ENCODE results near the gene ACACB. TPM values are rescaled to one million over a fixed set of nuclear protein-coding genes. Genes with fewer than 3 reads are reported as not detected.

Gene ACACB
- total RNA-seq, 2 donors from 2014 or later: 3.4 to 11.1 TPM

DNA sequence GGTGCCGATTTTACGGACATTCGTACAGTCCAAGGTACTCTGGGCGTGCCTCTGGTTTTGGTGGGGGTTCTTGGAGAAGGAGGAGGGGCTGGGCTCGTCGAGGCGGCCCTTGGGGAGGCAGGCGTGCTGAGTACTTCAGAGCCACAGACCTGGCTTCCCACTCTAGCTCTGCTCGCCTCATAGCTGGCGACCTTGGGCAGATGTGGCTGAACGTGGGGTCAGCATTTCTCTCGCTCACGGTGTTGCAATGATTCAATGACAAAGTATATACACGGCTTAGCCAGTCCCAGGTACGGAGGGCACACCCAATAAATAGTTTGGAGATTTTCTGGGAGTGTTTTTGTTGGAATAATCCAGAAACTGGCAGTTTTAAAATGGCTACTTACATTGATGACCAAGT, 117.6 kb downstream of the ACACB start:
- no peaks in the 10 kb centered on the region for H3K36me3 Mint-ChIP-seq
- DNase-seq (ENCODE audit: low spot score) (no peak), ATAC-seq (no peak)
- H3K4me3 Mint-ChIP-seq: no peak overlapping the region
- H3K27me3 Mint-ChIP-seq: no peaks in the 10 kb centered on the region
- H3K9me3 Mint-ChIP-seq: no peaks in the 10 kb centered on the region
- no peaks in the 10 kb centered on the region for H3K4me1 Mint-ChIP-seq (ENCODE audit: low read depth in 2 of 2)
- no peak overlapping the region for H3K27ac Mint-ChIP-seq

DNA sequence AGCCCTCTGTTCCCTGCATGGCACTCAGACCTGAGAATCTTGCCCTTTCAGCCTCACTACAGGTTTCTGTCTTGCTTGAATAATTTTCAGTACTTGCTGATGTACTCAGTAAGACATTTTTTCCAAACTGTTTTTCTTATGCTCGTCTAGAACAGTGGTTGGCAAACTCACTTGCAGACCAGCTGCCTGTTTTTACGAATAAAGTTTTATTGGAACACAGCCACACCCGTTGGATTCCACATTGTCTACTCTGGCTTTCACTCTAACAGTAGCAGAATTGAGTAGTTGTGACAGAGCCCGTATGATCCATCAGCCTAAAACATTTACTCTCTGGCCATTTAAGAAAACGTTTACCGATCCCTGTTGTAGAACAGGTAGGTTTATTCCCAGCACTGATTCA, 119.9 kb downstream of the ACACB start:
- no peaks in the 10 kb centered on the region for H3K36me3 Mint-ChIP-seq

DNA sequence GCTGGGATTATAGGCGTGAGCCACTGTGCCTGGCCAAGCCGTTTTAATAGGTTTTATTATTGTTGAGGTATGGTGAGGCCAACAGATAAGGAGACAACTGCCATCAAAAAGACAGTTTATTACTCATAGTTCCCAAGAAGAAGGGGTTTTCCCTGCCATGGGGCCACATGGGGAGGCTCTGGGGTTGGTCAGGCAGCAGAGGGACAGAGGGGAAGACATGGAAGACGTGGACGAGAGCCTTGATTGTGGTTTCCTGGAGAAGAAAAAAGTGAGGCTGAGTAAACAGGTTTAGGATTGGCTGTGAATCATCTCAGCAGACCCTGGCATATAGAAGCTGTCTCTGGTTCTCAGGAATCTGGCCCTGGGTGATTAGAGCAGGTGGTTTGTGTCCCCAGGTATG, 122.8 kb downstream of the ACACB start:
- no peaks in the 10 kb centered on the region for H3K27me3 Mint-ChIP-seq
- H3K4me1 Mint-ChIP-seq (ENCODE audit: low read depth in 2 of 2): no peaks in the 10 kb centered on the region
- no peak overlapping the region for H3K27ac Mint-ChIP-seq
- no peak for DNase-seq (ENCODE audit: low spot score)
- H3K9me3 Mint-ChIP-seq: no peaks in the 10 kb centered on the region
- ATAC-seq: no peak
- no peak overlapping the region for H3K4me3 Mint-ChIP-seq
- H3K36me3 Mint-ChIP-seq: no peaks in the 10 kb centered on the region

More for the DNA sequence above, 119.9 kb downstream of the ACACB start:
- no peaks in the 10 kb centered on the region for H3K9me3 Mint-ChIP-seq
- no peak for ATAC-seq
- no peak for DNase-seq (ENCODE audit: low spot score)
- H3K4me1 Mint-ChIP-seq (ENCODE audit: low read depth in 2 of 2): no peaks in the 10 kb centered on the region
- no peak overlapping the region for H3K27ac Mint-ChIP-seq
- no peak overlapping the region for H3K4me3 Mint-ChIP-seq
- H3K27me3 Mint-ChIP-seq: no peaks in the 10 kb centered on the region

DNA sequence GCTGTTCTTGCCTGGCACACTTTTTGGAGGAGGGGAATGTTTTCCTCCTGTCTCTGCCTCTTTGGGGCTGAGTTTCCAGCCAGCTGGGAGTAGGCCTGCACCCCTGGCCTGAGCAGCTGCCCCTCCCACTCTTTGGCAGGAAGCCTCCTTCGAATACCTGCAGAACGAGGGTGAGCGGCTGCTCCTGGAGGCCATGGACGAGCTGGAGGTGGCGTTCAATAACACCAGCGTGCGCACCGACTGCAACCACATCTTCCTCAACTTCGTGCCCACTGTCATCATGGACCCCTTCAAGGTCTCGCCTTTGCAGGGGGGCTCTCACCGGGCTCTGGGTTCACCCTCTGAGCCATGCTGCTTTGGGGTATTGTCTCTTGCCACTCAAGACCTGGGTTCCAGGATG, 123.3 kb downstream of the ACACB start:
- Mint-ChIP-seq H3K27me3 (no peaks in the 10 kb centered on the region), H3K36me3 (no peaks in the 10 kb centered on the region), H3K9me3 (no peaks in the 10 kb centered on the region), H3K4me3 (no peak overlapping the region), H3K4me1 (ENCODE audit: low read depth in 2 of 2) (no peaks in the 10 kb centered on the region), H3K27ac (no peak overlapping the region)
- no peak for ATAC-seq
- no peak for DNase-seq (ENCODE audit: low spot score)

DNA sequence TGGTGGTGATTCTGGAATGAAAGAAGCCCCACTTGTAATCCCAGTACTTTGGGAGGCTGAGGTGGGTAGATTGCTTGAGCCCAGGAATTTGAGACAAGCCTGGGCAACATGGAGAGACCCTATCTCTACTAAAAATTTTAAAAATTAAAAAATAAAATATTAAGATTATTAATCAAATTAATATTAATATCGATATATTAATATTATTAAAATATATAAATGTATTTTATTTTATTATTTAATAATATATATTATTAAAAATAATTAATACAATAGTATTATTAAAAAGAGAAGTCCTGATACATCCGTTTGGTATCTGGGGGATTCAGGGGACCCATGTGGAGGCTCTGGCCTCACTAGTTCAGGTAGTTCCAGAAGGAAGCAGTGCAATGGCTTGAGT, 124.0 kb downstream of the ACACB start:
- DNase-seq (ENCODE audit: low spot score) (no peak), ATAC-seq (no peak)
- H3K9me3 Mint-ChIP-seq: no peaks in the 10 kb centered on the region
- H3K36me3 Mint-ChIP-seq: no peaks in the 10 kb centered on the region
- H3K27me3 Mint-ChIP-seq: no peaks in the 10 kb centered on the region
- no peak overlapping the region for H3K27ac Mint-ChIP-seq
- H3K4me3 Mint-ChIP-seq: no peak overlapping the region
- no peaks in the 10 kb centered on the region for H3K4me1 Mint-ChIP-seq (ENCODE audit: low read depth in 2 of 2)

DNA sequence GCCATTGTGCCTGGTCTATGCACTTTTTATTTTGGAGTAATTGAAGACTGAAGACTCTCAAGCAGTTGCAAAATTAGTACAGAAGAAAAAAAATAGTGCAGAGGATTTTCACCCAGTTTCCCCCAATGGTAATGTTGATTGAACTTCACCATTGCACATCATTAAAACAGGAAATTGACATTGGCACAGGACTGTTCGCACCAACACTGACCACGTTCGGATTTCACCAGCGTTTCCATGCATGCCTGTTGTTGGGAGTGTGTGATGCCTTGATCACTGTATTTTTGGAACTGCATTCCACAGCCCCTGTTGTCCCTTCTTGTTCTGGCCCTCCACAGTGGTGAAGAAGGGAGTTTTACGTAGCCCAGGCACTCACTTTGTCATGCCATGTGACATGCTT, 125.5 kb downstream of the ACACB start:
- Mint-ChIP-seq H3K9me3 (no peaks in the 10 kb centered on the region), H3K27ac (no peak overlapping the region), H3K4me3 (no peak overlapping the region), H3K36me3 (no peaks in the 10 kb centered on the region), H3K4me1 (ENCODE audit: low read depth in 2 of 2) (no peaks in the 10 kb centered on the region), H3K27me3 (no peaks in the 10 kb centered on the region)
- no peak for DNase-seq (ENCODE audit: low spot score)
- ATAC-seq: no peak

DNA sequence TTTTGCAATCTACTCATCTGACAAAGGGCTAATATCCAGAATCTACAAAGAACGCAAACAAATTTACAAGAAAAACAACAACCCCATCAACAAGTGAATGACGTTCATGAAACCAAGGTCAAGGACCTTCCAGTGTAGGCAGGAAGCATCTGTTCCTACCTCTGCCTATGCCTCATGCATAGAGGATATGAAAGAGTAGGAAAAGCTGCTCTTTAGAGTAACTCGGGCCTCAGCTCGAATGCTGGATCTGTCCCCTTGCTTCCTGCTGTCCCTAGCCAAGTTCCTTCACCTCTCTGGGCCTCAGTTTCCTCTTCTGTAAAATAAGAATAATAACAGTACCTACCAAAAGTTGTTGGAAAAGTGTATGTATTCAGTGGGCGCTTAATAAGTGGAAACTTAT, 127.7 kb downstream of the ACACB start:
- Mint-ChIP-seq H3K27me3 (peaks cover 0 to 2% of the 10 kb centered on the region in 2 donors), H3K9me3 (no peaks in the 10 kb centered on the region), H3K4me3 (no peak overlapping the region), H3K4me1 (ENCODE audit: low read depth in 2 of 2) (no peaks in the 10 kb centered on the region), H3K27ac (no peak overlapping the region), H3K36me3 (no peaks in the 10 kb centered on the region)
- DNase-seq (ENCODE audit: low spot score) (no peak), ATAC-seq (no peak)

DNA sequence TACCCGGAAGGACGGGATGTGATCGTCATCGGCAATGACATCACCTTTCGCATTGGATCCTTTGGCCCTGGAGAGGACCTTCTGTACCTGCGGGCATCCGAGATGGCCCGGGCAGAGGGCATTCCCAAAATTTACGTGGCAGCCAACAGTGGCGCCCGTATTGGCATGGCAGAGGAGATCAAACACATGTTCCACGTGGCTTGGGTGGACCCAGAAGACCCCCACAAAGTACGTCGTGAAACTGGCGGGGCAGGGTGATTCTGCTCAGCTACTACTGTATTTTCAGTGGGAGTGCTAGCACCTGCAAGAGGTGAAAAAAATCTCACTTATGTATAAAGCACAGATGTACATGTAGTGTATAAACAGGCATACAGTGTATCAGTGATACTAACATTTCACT, 129.8 kb downstream of the ACACB start:
- H3K36me3 Mint-ChIP-seq: no peaks in the 10 kb centered on the region
- DNase-seq (ENCODE audit: low spot score) (no peak), ATAC-seq (no peak)
- H3K4me1 Mint-ChIP-seq (ENCODE audit: low read depth in 2 of 2): peaks cover 0 to 8% of the 10 kb centered on the region in 2 donors
- peaks cover 0 to 3% of the 10 kb centered on the region in 2 donors for H3K27me3 Mint-ChIP-seq
- no peaks in the 10 kb centered on the region for H3K9me3 Mint-ChIP-seq
- H3K4me3 Mint-ChIP-seq: no peak overlapping the region
- H3K27ac Mint-ChIP-seq: no peak overlapping the region

DNA sequence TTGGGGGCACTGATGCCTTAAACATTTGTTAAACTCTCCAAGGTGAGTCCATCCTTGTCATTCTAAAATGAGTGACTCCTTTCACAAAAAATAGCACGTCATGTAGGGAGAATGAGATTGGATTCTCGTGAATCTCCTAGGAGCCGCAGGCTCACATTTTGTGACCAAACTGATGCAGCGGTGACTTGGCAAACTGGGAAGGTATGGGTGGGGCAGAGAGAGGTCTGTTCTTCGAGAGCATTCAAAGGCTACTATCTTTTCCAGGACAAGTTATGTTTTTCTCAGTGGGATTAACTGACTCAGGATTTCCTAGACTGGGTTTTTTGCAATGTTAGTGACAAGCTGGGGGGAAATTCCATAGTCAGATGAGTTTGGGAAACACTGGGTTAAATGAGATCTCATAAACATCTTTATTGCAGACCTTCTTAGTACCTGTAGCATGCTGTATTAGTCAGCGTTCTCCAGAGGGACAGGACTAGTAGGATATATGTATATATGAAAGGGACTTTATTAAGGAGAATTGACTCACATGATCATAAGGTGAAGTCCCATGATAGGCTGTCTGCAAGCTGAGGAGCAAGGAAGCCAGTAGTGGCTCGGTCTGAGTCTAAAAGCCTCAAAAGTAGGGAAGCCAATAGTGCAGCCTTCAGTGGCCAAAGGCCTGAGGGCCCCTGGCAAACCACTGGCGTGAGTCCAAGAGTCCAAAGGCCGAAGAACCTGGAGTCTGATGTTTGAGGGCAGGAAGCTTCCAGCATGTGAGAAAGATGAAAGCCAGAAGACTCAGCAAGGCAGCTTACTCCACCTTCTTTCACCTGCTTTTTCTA, 131.7 kb downstream of the ACACB start:
- H3K27me3 Mint-ChIP-seq: peaks cover 0 to 3% of the 10 kb centered on the region in 2 donors
- ATAC-seq: no peak

DNA sequence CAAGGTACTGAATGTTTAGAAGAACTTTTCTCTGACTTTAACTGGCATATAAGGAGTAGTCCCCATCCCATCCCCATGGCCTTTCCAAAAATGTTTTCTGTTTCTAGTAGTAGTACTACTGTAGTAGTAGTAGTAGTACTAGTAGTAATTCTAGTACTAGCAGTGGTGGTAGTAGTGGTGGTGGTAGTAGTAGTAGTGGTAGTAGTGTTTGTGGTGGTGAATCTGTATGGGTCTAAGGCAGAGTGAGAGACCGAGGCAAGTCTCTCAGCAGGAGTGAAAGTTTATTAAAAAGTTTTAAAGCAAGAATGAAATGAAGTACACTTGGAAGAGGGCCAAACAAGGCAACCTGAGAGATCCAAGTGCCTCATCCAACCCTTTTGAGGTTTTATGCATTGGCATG, 134.1 kb downstream of the ACACB start:
- H3K27ac Mint-ChIP-seq: no peak overlapping the region
- H3K4me1 Mint-ChIP-seq (ENCODE audit: low read depth in 2 of 2): peaks cover 0 to 8% of the 10 kb centered on the region in 2 donors
- H3K27me3 Mint-ChIP-seq: peaks cover 0 to 5% of the 10 kb centered on the region in 2 donors
- H3K9me3 Mint-ChIP-seq: peaks cover 12% of the 10 kb centered on the region
- H3K36me3 Mint-ChIP-seq: peaks cover 10% of the 10 kb centered on the region
- H3K4me3 Mint-ChIP-seq: no peak overlapping the region
- no peak for DNase-seq (ENCODE audit: low spot score)
- no peak for ATAC-seq

More for the DNA sequence above, 131.7 kb downstream of the ACACB start:
- no peaks in the 10 kb centered on the region for H3K9me3 Mint-ChIP-seq
- peaks cover 0 to 8% of the 10 kb centered on the region in 2 donors for H3K4me1 Mint-ChIP-seq (ENCODE audit: low read depth in 2 of 2)
- DNase-seq (ENCODE audit: low spot score): no peak
- no peaks in the 10 kb centered on the region for H3K36me3 Mint-ChIP-seq
- H3K4me3 Mint-ChIP-seq: no peak overlapping the region
- no peak overlapping the region for H3K27ac Mint-ChIP-seq

DNA sequence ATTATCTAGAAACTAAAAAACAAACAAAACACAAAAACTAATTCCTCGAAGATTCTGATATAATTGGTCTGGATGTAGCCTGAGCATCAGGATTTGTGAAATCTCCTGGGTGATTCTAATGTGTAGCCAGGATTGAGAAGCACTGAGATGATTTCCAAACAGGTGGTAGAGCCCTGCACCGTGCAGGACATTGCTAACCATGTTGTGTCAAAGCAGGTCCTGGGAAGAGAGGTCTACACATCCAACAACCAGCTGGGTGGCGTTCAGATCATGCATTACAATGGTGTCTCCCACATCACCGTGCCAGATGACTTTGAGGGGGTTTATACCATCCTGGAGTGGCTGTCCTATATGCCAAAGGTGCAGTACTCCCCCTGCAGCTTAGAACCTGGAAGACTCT, 136.4 kb downstream of the ACACB start:
- H3K36me3 Mint-ChIP-seq: peaks cover 10% of the 10 kb centered on the region
- H3K4me1 Mint-ChIP-seq (ENCODE audit: low read depth in 2 of 2): peaks cover 0 to 8% of the 10 kb centered on the region in 2 donors
- DNase-seq (ENCODE audit: low spot score) (no peak), ATAC-seq (no peak)
- H3K9me3 Mint-ChIP-seq: peaks cover 12% of the 10 kb centered on the region
- no peak overlapping the region for H3K27ac Mint-ChIP-seq
- no peak overlapping the region for H3K4me3 Mint-ChIP-seq
- H3K27me3 Mint-ChIP-seq: peaks cover 0 to 5% of the 10 kb centered on the region in 2 donors

DNA sequence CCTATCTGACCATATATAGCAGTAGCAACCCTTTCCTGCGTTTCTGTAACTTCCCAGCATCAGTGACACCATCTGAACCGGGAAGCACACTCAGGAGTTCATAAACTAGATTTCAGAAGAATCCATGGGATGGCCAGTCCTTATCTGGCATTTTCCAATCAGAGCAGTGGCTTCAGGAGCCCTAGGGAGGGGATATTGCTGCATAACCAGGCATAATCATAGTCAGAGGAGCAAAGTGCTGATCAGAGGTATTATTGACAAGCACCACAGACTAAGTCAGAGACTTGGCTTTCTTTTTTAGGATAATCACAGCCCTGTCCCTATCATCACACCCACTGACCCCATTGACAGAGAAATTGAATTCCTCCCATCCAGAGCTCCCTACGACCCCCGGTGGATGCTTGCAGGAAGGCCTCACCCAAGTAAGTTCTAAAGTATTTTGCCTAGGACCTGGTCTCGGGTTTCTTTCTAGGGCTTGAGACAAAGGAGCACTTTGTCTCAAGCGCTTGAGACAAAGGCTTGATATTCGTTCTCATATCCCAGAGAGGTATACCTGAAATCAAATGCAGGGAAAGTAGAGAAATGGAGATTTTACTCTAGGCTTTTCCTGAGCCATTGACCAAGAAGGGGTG, 137.6 kb downstream of the ACACB start:
- ATAC-seq (no peak), DNase-seq (ENCODE audit: low spot score) (no peak)
- H3K27ac Mint-ChIP-seq: no peak overlapping the region
- H3K36me3 Mint-ChIP-seq: peaks cover 10% of the 10 kb centered on the region
- H3K4me1 Mint-ChIP-seq (ENCODE audit: low read depth in 2 of 2): peaks cover 0 to 8% of the 10 kb centered on the region in 2 donors
- peaks cover 12% of the 10 kb centered on the region for H3K9me3 Mint-ChIP-seq
- no peak overlapping the region for H3K4me3 Mint-ChIP-seq
- H3K27me3 Mint-ChIP-seq: peaks cover 0 to 3% of the 10 kb centered on the region in 2 donors

DNA sequence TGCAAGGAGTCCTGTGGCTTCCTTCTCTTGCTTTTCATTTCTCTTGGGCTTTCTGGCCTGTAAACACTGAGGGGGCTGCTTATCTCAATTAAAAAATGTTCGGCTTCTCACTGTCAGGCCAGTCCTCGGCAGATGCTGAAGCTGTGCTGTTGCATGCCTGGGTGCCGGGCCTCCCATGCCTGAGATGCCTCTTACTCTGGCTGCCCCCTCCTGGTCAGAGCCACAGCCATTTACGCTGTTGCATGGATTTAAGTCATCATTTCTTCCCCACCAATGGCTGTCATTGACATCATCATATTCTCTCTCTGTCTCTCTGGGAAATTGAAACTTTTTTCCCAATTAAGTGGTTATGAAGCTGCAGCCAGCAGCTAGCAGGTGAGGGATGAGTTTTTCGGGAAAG, 139.0 kb downstream of the ACACB start:
- DNase-seq (ENCODE audit: low spot score) (no peak), ATAC-seq (no peak)
- Mint-ChIP-seq H3K36me3 (peaks cover 10% of the 10 kb centered on the region), H3K27me3 (peaks cover 0 to 2% of the 10 kb centered on the region in 2 donors), H3K9me3 (peaks cover 12% of the 10 kb centered on the region), H3K27ac (no peak overlapping the region), H3K4me1 (ENCODE audit: low read depth in 2 of 2) (peaks cover 0 to 4% of the 10 kb centered on the region in 2 donors), H3K4me3 (no peak overlapping the region)

DNA sequence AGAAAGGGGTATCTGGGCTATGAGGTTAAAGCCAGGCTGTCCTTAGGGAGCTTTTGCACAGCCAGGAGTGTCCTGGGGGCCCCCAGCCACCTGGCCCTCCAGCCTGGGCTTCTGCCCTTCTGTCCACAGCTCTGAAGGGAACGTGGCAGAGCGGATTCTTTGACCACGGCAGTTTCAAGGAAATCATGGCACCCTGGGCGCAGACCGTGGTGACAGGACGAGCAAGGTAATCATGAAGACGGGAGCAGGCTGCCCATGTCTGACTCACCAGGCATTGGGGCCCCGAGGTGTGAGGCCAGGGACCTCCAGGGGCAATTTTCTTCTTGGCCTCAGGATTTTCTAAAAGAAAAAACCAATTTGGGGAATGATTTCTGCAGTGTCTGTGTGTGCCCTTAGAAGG, 139.6 kb downstream of the ACACB start:
- Mint-ChIP-seq H3K27me3 (peaks cover 0 to 2% of the 10 kb centered on the region in 2 donors), H3K9me3 (peaks cover 12% of the 10 kb centered on the region), H3K4me1 (ENCODE audit: low read depth in 2 of 2) (no peaks in the 10 kb centered on the region), H3K36me3 (peaks cover 10% of the 10 kb centered on the region), H3K27ac (no peak overlapping the region), H3K4me3 (no peak overlapping the region)
- DNase-seq (ENCODE audit: low spot score) (no peak), ATAC-seq (no peak)
